ENCODE data around the gene ILRUN. TPM values are rescaled to one million over a fixed set of nuclear protein-coding genes. Genes with fewer than 3 reads are reported as not detected.
"Not testable (repeated sequence)": the region's sequence is repeated elsewhere in the genome, so short reads cannot be mapped to it uniquely, and the experiment has no call there.

The ILRUN gene
- total RNA-seq, 2 experiments from 2014 or later, result 45.7 to 46.1 TPM

DNA sequence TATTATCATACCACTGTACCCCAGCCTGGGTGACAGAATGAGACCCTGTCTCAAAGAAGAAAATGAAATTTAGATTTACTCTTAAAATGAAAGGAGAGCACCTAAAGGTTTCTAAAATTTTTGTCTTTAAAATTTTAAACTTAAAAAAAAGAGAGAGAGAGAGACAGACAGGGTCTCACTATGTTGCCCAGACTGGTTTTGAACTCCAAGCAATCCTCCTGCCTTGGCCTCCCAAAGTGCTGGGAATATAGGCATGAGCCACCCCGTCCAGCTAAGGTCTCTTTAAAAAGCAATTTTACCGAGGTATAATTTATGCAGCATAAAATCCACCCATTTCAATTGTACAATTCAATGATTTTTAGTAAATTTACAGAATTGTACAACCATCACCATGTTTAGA, 33.2 kb downstream of the ILRUN start:
- peaks cover 1% of the 10 kb centered on the region for H3K9me3 Mint-ChIP-seq
- peaks cover 40% of the 10 kb centered on the region for H3K4me1 Mint-ChIP-seq
- H3K27ac Mint-ChIP-seq, result peak overlapping the region; percentile 16
- no peak for DNase-seq
- H3K27me3 Mint-ChIP-seq, result no peaks in the 10 kb centered on the region
- H3K36me3 Mint-ChIP-seq, result peaks cover 11% of the 10 kb centered on the region
- no peak overlapping the region for H3K4me3 Mint-ChIP-seq

DNA sequence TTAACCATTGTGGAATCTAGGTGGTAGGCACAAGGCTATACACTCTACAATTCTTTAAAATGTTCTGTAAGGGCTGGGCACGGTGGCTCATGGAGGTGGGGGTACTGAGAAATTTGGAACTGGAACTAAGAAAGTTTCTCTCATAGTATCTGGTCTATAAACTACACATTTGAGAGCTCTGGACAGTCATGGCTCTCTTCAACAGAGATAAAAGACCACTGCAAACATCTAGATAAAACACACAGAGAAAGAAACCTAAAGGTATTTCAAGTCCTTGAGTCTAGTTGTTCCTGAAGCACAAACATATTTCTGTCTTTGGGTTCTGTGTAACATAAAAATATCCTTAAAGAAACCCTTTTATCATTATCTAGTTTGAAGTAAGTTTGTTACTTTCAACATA, 35.2 kb downstream of the ILRUN start:
- Mint-ChIP-seq H3K27me3 (no peaks in the 10 kb centered on the region), H3K9me3 (peaks cover 1% of the 10 kb centered on the region), H3K36me3 (peaks cover 11% of the 10 kb centered on the region), H3K4me1 (peaks cover 50% of the 10 kb centered on the region), H3K27ac (no peak overlapping the region), H3K4me3 (no peak overlapping the region)
- DNase-seq, result no peak

DNA sequence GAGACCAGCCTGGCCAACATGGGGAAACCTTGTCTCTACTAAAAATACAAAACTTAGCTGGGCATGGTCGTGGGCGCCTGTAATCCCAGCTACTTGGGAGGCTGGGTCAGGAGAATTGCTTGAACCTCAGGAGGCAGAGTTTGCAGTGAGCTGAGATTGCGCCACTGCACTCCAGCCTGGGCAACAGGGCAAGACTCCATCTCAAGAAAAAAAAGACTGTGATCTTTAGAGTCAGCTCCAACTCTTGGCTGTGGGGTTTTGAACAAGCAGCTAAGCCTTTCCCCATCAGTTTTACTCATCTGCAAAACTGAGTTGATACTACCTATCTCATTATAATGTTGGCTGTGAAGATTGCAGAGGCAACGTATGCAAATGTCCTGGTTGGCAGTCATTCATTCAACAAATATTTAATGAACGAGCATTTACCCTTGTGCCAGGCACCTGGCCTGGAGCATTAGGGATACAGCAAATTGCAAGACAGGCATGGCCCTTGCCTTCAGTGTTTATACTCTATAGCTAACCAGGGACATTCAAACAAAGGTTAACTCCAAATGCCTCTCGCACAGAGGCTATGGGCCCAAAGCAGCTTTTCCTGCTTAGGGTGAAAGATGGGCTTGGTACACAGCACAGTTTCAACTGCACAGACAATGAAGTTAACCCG, 37.8 kb downstream of the ILRUN start:
- Mint-ChIP-seq H3K9me3 (no peaks in the 10 kb centered on the region), H3K27ac (peak overlapping the region; percentile 42), H3K4me1 (peaks cover 47% of the 10 kb centered on the region), H3K27me3 (no peaks in the 10 kb centered on the region), H3K4me3 (no peak overlapping the region), H3K36me3 (peaks cover 9% of the 10 kb centered on the region)
- no peak for DNase-seq

DNA sequence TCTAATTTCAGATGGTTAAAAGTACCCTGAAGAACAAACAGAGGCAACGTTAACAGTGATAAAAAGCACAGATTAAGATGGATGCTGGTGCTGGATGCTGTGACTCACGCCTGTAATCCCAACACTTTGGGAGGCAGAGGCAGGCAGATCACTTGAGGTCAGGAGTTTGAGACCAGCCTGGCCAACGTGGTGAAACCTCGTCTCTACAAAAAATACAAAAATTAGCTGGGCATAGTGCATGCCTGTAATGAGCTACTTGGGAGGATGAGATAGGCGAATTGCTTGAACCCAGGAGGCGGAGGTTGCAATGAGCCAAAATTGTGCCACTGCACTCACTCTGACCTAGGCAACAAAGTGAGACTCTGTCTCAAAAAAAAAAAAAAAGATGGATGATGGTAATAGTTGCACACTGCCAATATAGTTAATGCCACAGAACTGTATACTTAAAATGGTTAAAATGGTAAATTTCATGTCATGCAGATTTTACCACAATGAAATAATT, 38.5 kb downstream of the ILRUN start:
- not testable (repeated sequence) for DNase-seq, H3K4me3 Mint-ChIP-seq, H3K27me3 Mint-ChIP-seq, H3K36me3 Mint-ChIP-seq, H3K9me3 Mint-ChIP-seq
- peaks cover 46% of the 10 kb centered on the region for H3K4me1 Mint-ChIP-seq
- H3K27ac Mint-ChIP-seq, result peak overlapping the region; percentile 79

DNA sequence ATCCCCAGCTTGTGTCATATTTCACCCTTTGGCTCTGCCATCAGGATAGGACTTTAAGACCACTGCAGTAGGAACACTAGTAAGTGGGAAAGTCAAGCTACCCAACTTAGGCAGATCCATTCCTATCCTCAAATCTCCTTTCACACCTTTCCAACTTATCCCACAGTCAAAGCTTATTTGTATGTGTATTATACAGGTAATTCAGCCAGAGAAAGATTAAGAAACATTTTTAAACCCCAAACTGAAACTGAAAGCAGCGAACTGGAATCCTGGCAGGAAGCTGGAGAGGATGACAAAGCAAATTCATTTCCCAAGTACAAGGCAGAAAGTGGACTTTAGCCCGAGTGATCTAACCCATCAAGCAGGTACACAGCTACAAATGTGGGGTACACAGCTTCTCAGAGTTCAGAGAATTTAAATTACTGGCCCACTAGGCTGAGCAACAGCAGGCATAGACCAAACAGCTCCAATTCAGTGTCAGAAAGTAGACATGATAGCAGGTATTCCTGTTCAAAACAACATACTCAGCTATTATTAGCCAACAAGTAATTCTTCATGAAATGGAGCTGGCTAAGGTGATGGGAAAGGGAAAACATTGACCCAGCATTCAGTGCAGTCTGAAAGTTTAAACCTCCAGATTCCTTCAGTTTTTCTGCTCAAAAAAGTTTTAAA, 39.1 kb downstream of the ILRUN start:
- H3K36me3 Mint-ChIP-seq, result peaks cover 12% of the 10 kb centered on the region
- H3K27me3 Mint-ChIP-seq, result no peaks in the 10 kb centered on the region
- no peak for DNase-seq
- H3K27ac Mint-ChIP-seq, result peak overlapping the region; percentile 79
- peaks cover 46% of the 10 kb centered on the region for H3K4me1 Mint-ChIP-seq
- no peaks in the 10 kb centered on the region for H3K9me3 Mint-ChIP-seq
- H3K4me3 Mint-ChIP-seq, result peak overlapping the region; percentile 66

DNA sequence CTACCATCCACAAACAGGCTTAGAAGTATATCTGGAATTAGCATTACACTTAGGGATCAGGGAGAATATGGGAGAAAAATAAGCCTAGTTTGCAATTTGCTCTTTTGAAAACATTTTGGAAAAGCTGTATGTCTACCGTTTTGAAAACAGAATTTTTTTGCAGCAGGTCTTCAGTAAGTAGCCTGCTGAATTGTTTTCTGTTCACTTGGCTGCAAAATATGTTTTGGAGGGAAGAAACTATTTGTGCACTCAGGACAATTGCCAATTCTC, 39.6 kb downstream of the ILRUN start:
- no peak for DNase-seq
- H3K9me3 Mint-ChIP-seq, result no peaks in the 10 kb centered on the region
- H3K4me3 Mint-ChIP-seq, result peak overlapping the region; percentile 66
- H3K27ac Mint-ChIP-seq, result peak overlapping the region; percentile 79
- no peaks in the 10 kb centered on the region for H3K27me3 Mint-ChIP-seq
- peaks cover 12% of the 10 kb centered on the region for H3K36me3 Mint-ChIP-seq
- H3K4me1 Mint-ChIP-seq, result peaks cover 44% of the 10 kb centered on the region

DNA sequence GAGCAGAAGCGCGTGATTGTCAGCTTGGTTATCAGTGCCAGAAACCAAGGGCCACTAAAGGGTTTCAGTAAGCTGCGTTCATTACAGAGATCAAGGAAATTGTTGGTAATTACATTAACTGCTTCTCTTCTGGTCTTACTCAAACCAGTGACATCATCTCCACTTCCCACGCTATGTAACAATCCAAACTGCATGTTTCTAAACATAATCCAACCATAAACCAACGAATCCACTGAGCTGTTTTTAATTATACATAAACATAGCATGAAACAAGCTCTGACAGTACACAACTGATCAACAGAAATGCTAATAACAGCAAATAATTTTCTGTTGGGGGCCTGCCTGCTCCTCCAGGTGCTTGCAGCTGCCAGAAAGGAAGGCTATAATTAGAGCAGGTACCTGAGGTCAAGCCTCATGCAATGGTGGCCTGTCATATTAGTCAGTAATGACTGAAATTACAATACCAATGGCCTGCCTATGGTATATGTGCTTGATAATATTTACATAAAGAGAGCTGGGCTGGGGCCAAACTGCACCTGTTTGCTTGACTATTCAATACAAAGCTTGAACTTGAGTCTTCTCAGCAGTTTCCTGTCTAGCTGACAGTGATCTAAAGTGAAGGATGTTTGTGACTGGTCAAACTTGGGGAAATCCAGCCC, 40.1 kb downstream of the ILRUN start:
- Mint-ChIP-seq H3K9me3 (no peaks in the 10 kb centered on the region), H3K36me3 (peaks cover 12% of the 10 kb centered on the region), H3K27me3 (no peaks in the 10 kb centered on the region), H3K27ac (peak overlapping the region; percentile 79), H3K4me3 (peak overlapping the region; percentile 66), H3K4me1 (peaks cover 44% of the 10 kb centered on the region)
- DNase-seq, result no peak

DNA sequence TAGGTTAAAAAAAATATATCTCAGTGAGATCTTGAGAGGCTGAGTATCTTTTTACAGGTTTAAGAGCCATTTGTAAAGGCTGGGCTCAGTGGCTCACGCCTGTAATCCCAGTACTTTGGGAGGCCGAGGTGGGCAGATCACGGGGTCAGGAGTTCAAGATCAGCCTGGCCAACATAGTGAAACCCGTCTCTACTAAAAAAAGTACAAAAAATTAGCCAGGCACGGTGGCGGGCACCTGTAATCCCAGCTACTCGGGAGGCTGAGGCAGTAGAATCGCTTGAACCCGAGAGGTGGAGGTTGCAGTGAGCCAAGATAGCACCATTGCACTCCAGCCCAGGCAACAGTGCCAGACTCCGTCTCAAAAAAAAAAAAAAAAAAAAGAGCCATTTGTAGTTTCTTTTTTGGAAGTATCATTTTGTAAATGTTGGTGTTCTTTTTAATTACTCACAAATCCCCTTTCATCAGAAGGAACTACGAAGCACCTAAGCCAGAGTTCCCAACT, 40.6 kb downstream of the ILRUN start:
- Mint-ChIP-seq H3K4me1 (peaks cover 46% of the 10 kb centered on the region), H3K27ac (peak overlapping the region; percentile 79), H3K36me3 (peaks cover 13% of the 10 kb centered on the region)
- H3K27me3 Mint-ChIP-seq, DNase-seq, H3K9me3 Mint-ChIP-seq, H3K4me3 Mint-ChIP-seq: not testable (repeated sequence)

DNA sequence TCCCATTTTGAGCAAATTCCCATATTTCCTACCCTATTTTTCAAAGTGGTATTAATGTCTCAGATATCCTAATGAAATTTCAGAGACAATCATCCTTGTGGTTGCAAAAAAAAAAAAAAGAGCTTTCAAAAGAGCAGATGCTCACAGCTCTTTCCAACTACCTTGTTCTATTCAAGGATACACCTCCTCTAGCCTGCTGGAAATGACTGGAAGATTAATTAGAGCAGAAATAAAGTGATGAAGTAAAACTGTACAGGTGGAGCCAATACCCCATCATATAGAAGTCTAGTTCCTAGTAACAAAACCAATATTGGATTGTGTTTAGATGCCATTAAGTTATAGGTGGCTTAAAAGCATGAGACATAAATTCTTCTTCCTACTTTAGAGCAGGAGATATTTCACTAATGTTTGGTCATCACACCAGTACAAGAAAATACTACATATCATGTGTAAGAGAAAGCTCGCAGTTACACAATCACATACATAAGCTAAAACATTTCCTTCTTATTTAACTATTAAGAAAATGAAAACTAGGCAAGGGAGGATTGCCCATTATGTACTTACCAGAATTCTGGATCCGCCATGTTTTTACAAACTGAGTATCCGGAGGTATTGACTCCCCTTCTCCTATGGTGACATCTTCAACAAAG, 42.4 kb downstream of the ILRUN start:
- H3K4me3 Mint-ChIP-seq, result no peak overlapping the region
- no peaks in the 10 kb centered on the region for H3K27me3 Mint-ChIP-seq
- peaks cover 42% of the 10 kb centered on the region for H3K4me1 Mint-ChIP-seq
- H3K27ac Mint-ChIP-seq, result no peak overlapping the region
- peaks cover 15% of the 10 kb centered on the region for H3K36me3 Mint-ChIP-seq
- DNase-seq, result no peak
- H3K9me3 Mint-ChIP-seq, result no peaks in the 10 kb centered on the region

DNA sequence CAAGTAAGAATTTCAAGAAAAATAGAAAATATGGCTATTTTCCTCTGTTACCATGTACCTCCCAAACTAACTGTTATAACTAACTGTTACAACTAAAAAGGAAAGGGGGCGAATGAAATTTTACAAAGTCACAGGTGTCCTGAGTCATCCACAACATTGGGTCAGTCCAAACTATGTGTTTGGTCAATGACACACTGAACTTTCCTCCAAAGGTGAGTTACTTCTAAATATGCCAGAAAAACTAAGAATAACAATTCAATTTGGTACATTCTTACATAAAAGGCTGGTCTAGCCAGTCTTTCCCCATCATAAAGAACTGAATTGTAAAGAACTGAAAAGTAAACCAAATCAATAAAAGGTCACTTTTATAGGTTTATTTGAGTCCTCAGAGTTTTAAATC, 44.3 kb downstream of the ILRUN start:
- Mint-ChIP-seq H3K4me3 (no peak overlapping the region), H3K4me1 (peaks cover 30% of the 10 kb centered on the region), H3K9me3 (no peaks in the 10 kb centered on the region), H3K27me3 (no peaks in the 10 kb centered on the region), H3K27ac (no peak overlapping the region), H3K36me3 (peaks cover 15% of the 10 kb centered on the region)
- DNase-seq, result no peak

DNA sequence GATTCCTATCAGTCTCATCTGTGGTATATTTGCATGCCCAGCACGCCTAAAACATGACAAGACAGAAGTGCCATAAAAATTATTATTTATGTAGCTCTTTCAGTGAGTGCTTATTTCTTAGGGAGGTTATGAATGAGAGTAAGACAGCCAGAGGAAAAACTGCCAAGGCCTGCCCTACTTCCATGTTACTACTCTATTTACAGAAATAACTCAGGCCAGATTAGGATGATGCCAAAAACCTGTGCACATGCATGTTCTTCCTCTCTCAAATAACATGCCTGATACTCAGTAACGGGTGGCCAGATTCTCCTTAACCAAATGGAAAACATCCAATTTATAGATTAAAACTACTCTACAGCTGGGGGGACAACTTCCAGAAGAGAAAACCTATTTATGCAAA, 45.7 kb downstream of the ILRUN start:
- peaks cover 20% of the 10 kb centered on the region for H3K36me3 Mint-ChIP-seq
- peaks cover 19% of the 10 kb centered on the region for H3K4me1 Mint-ChIP-seq
- H3K27me3 Mint-ChIP-seq, result no peaks in the 10 kb centered on the region
- no peak for DNase-seq
- H3K4me3 Mint-ChIP-seq, result no peak overlapping the region
- H3K27ac Mint-ChIP-seq, result no peak overlapping the region
- H3K9me3 Mint-ChIP-seq, result no peaks in the 10 kb centered on the region

DNA sequence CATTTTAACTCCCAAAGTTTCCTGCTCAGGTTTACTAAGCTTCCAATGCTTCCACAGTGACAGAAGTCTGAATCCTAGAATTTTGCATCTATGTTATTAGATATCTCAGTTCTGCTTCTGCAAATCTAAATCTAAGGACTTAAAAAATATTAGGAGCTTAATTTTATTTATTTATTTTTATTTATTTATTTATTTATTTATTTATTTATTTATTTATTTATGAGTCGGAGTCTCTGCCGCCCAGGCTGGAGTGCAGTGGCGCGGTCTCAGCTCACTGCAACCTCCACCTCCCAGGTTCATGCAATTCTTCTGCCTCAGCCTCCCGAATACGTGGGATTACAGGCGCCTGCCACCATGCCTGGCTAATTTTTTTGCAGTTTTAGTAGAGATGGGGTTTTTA, 46.3 kb downstream of the ILRUN start:
- not testable (repeated sequence) for H3K4me3 Mint-ChIP-seq, H3K27ac Mint-ChIP-seq, H3K9me3 Mint-ChIP-seq, DNase-seq, H3K27me3 Mint-ChIP-seq
- peaks cover 22% of the 10 kb centered on the region for H3K36me3 Mint-ChIP-seq
- peaks cover 13% of the 10 kb centered on the region for H3K4me1 Mint-ChIP-seq

DNA sequence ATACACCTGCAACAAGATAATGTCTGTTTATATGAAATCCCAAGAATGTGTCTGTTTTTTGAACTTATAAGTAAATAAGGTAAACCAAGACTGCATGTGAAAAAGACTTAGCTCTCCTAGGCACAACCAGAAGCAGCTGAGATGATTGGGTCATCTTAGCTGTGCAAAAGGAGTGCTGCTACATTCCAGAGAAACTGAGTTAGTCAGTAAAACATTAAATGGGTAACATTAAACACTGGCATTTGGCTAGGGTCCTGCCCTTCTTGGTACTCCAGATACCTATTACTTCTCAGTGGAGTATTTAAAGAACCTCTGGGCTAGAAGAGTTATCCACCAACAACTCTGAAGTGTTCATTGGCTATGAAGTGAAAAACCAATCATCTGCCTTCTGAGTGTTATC, 47.8 kb downstream of the ILRUN start:
- no peak overlapping the region for H3K27ac Mint-ChIP-seq
- no peaks in the 10 kb centered on the region for H3K27me3 Mint-ChIP-seq
- H3K4me3 Mint-ChIP-seq, result no peak overlapping the region
- no peaks in the 10 kb centered on the region for H3K9me3 Mint-ChIP-seq
- H3K36me3 Mint-ChIP-seq, result peaks cover 18% of the 10 kb centered on the region
- H3K4me1 Mint-ChIP-seq, result peaks cover 13% of the 10 kb centered on the region
- no peak for DNase-seq
